Pancreas (tissue), 10 donors: Measurements from ENCODE around the gene ELANE. TPM values are rescaled to one million over a fixed set of nuclear protein-coding genes. Genes with fewer than 3 reads are reported as not detected.

Source experiments
- ATAC-seq, 4 donors: fragments of 200-7000 bp; cut with Tn5 transposase; one replicate each; pipeline versions ENCODE4 v1.8.0 to v1.9.1; 2020; ENCODE audit warnings: mild to moderate bottlenecking in 4 of 4, moderate library complexity in 4 of 4
- DNase-seq, 6 donors: peaks; one replicate each; pipeline ENCODE4 v3.0.0-alpha.2; 2020
- FAIRE-seq: peaks from 2 replicates; lab custom pipeline; 2012; peaks lifted over from hg19 to GRCh38; lab: Jason Lieb, UNC
- H3K27ac ChIP-seq, 4 donors: fragments of 200-600 bp; sonication (generic); 1 replicate in 3 of 4; 2 replicates in 1 of 4; pipeline versions ENCODE4 v1.5.0 to v1.8.0; 2020
- H3K27me3 ChIP-seq, 4 donors: fragments of 200-600 bp; one replicate each; pipeline ENCODE4 v1.8.0; 2021
- H3K36me3 ChIP-seq, 3 donors: fragments of 200-600 bp; sonication (generic) in 1 of 3; one replicate each; pipeline versions ENCODE4 v1.5.0 to v1.8.0; 2020 to 2021
- H3K4me1 ChIP-seq, 3 donors: fragments of 200-600 bp; one replicate each; pipeline ENCODE4 v1.8.0; 2021
- H3K4me3 ChIP-seq, 4 donors: fragments of 200-600 bp; sonication (generic) in 2 of 4; one replicate each; pipeline versions ENCODE4 v1.5.0 to v1.8.0; 2020 to 2021
- H3K9me3 ChIP-seq, 4 donors: fragments of 200-600 bp; one replicate each; pipeline ENCODE4 v1.8.0; 2021
- CTCF ChIP-seq, 4 donors: fragments of 200-600 bp; sonication (generic) in 3 of 4; IDR thresholded peaks; one replicate each; pipeline versions ENCODE4 v1.5.0 to v1.8.0; 2021; ENCODE audit warnings: antibody characterized with exemption in 4 of 4
- WGBS, 2 donors: extraction: QIAGEN DNeasy Blood & Tissue Kit; methylation state at CpG; one replicate each; pipeline ENCODE4 v1.1.7; 2013; 5-methylcytosine and 5-hydroxymethylcytosine counted together
- intact Hi-C, 3 donors: fragments of 100-400 bp; cut with DNase I; formaldehyde crosslinking; loops; one replicate each; pipeline versions ENCODE4 v1.11.1 to v1.14.2; 2022
- polyA plus RNA-seq, 2 donors: library from polyadenylated mRNA; stranded (reverse); fragments of 200-250 nt; gene quantifications; one replicate each; pipeline ENCODE4 v1.2.3, GENCODE V29; 2013
- total RNA-seq, 6 donors: library from RNA; stranded (reverse); fragmentation: NEBNext Ultra II Directional in 4 of 6; extraction: Animal tissue kit (Norgen Biotek cat#: 25700) in 4 of 6; gene quantifications; one replicate each; pipeline versions ENCODE4 v1.2.1 to v1.2.4, GENCODE V29; 2021 to 2023
- donor health status: healthy with polysubstance abuse.
- donor health status: DM: no; HTN: no; CAD: no; lungs with moderate emphysema.
- donor health status: DM: no; HTN: no; CAD: no.
- donor health status: control.
- donor health status: control.
- donor health status: Bipolar disorder and iron deficiency.
- donor health status: DM: yes; HTN: yes; CAD: no.
- donor health status: DM: no; HTN: no; CAD: no.
- donor health status: DM: no; HTN: no; CAD: no.
- donor health status: DM: yes; HTN: yes; CAD: no.

Gene ELANE
- total and polyA plus RNA-seq, 8 donors: 0.16 to 0.57 (median 0.27) TPM; not detected in 4

DNA sequence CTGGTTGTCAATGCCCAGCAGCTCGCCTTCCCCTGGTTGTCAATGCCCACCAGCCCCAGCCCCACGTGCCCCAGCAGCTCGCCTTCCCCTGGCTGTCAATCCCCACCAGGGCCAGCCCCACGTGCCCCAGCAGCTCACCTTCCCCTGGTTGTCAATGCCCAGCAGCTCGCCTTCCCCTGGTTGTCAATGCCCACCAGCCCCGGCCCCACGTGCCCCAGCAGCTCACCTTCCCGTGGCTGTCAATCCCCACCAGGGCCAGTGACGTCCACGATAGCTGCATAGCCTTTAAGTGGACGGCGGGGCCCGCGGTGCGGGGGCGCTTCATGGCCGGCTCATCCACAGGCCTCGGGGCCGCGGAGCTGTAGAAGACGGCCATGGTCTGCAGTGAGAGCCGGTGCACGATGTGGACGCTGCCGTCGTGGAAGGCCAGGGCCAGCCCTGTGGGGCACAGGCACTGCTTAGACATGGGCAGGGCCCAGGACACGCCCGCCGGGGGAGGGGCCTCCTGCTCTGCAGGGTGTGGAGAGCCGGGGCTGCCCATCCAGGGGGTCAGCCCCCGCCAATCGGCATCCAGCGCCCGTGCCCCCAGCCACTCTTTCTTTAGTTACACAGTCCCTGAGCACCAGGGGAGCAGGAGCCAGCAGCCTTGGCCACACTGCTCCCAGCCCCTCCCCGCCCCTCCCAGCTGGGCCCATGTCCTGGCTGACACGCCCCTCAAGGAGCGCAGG lies 27.8 kb downstream of the ELANE start:
- Histone ChIP-seq H3K4me3 (no peak overlapping the region), H3K36me3 (peaks cover 0 to 46% (median 12%) of the 10 kb centered on the region in 3 donors), H3K27ac (no peak overlapping the region), H3K27me3 (no peaks in the 10 kb centered on the region), H3K4me1 (no peaks in the 10 kb centered on the region), H3K9me3 (no peaks in the 10 kb centered on the region)
- FAIRE-seq: no peak
- peak in 1 of 6 donors; percentile 86 for DNase-seq
- 87 to 90% methylated on average over 34 to 37 of the region's 37 CpGs for WGBS, 2 donors
- TF ChIP-seq CTCF (IDR thresholded peaks at IDR 0.05): no peak
- intact Hi-C loops: no loop called here
- no peak for ATAC-seq

DNA sequence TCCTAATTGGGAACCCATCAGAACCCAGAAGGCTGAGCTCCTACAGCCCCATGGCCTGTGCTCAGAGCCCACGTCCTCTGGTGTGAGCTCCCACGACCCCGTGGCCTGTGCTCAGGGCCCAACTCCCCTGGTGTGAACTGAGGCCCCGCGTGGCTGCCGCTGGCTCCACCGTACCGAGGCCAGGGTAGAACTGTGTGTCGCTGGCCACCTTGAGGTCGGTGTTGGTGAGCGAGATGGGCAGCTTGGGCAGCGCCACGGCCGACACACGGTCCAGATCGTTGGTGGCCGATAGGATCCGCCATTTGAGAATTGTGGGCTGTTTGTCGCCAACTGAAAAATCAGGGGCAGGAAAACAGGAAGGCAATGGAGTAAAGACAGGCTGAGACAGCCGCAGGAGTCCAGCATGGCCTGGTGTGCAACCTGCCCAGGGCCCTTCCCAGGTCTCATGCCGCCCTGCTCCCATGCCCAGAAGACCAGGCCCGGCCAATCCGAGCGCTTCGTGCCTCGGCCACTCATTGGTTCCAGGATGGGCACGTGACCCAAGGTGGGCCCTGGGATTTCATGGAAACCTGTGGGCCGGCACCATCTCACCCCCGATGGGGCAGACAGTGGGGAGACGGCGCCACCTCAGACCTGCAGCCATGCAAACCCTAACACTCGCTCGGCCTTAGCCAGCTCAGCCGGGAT lies 29.4 kb downstream of the ELANE start:
- no peak overlapping the region for H3K27ac ChIP-seq
- peaks cover 0 to 53% (median 12%) of the 10 kb centered on the region in 3 donors for H3K36me3 ChIP-seq
- ATAC-seq (no peak), FAIRE-seq (no peak), DNase-seq (peak in 1 of 6 donors; percentile 54)
- H3K9me3 ChIP-seq: no peaks in the 10 kb centered on the region
- intact Hi-C loops: no loop called here
- no peak overlapping the region for H3K4me3 ChIP-seq
- TF ChIP-seq CTCF (IDR thresholded peaks at IDR 0.05): no peak
- H3K4me1 ChIP-seq: no peaks in the 10 kb centered on the region
- WGBS, 2 donors: 98% methylated on average over 34 of the region's 34 CpGs
- H3K27me3 ChIP-seq: no peaks in the 10 kb centered on the region

DNA sequence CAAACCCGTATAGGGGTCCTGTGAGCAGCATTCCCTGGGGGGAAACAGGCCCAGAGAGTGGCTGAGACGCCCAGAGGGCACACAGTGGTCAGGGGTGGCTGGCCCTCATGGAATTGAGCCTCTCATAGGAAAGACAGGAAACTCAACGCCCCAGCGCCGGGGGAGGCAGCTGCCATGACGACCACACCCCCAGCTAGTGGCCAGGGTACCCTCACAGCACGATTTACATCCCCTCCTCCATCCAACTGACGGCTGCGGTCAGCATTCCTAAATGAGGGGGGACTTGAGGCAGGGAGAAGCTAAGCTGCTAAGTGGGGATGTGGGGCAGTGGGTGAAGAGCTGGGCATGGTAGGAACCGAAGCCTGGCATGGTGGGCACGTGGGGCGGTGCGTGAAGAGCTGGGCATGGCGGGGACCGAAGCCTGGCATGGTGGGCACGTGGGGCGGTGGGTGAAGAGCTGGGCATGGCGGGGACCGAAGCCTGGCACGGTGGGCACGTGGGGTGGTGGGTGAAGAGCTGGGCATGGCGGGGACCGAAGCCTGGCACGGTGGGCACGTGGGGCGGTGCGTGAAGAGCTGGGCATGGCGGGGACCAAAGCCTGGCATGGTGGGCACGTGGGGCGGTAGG lies 30.9 kb downstream of the ELANE start:
- no peak for ATAC-seq
- peaks cover 0 to 51% (median 12%) of the 10 kb centered on the region in 3 donors for H3K36me3 ChIP-seq

GRCh38 chr19:883661-884211 lies 31.6 kb downstream of the ELANE start:
- TF ChIP-seq CTCF (IDR thresholded peaks at IDR 0.05): no peak
- intact Hi-C loops: no loop called here
- peaks cover 0 to 56% (median 12%) of the 10 kb centered on the region in 3 donors for H3K36me3 ChIP-seq
- H3K4me3 ChIP-seq: no peak overlapping the region
- no peaks in the 10 kb centered on the region for H3K27me3 ChIP-seq
- no peaks in the 10 kb centered on the region for H3K9me3 ChIP-seq
- ATAC-seq (peak; percentile 17 to 38 (median 27)), FAIRE-seq (no peak), DNase-seq (peak in 2 of 6 donors; percentile 59 to 63)
- H3K4me1 ChIP-seq: no peaks in the 10 kb centered on the region
- H3K27ac ChIP-seq: no peak overlapping the region
- WGBS, 2 donors: 94 to 96% methylated on average over 22 of the region's 22 CpGs

More for the DNA sequence above, 30.9 kb downstream of the ELANE start:
- H3K4me1 ChIP-seq: no peaks in the 10 kb centered on the region
- no peak for FAIRE-seq
- DNase-seq: peak in 1 of 6 donors; percentile 58
- H3K9me3 ChIP-seq: no peaks in the 10 kb centered on the region
- no peak overlapping the region for H3K4me3 ChIP-seq
- no peaks in the 10 kb centered on the region for H3K27me3 ChIP-seq
- TF ChIP-seq CTCF (IDR thresholded peaks at IDR 0.05): no peak
- intact Hi-C loops: no loop called here
- WGBS, 2 donors: 95 to 96% methylated on average over 22 to 24 of the region's 30 CpGs
- no peak overlapping the region for H3K27ac ChIP-seq
